ENCODE measurements around the gene XPO6. TPM values are rescaled to one million over a fixed set of nuclear protein-coding genes. Genes with fewer than 3 reads are reported as not detected.

The XPO6 gene
- polyA plus RNA-seq, 1 donor from 2014 or later = 104 TPM

GRCh38 chr16:28106467-28107215 is 105.1 kb downstream of the XPO6 start:
- TF ChIP-seq REST (IDR thresholded peaks at IDR 0.05; ENCODE audit: borderline replicate concordance) = no peak
- TF ChIP-seq EP300 (conservative IDR thresholded peaks at IDR 0.05; ENCODE audit: poor library complexity, severe bottlenecking) = no peak
- no peak for TF ChIP-seq SMC3 (conservative IDR thresholded peaks at IDR 0.05; ENCODE audit: poor library complexity)
- no peak for TF ChIP-seq POLR2AphosphoS5 (IDR thresholded peaks at IDR 0.05)
- no peak for TF ChIP-seq MXI1 (conservative IDR thresholded peaks at IDR 0.05; ENCODE audit: poor library complexity, severe bottlenecking)
- TF ChIP-seq CTCF (IDR thresholded peaks at IDR 0.05; ENCODE audit: poor library complexity, severe bottlenecking) = no peak
- no peak for TF ChIP-seq RAD21 (conservative IDR thresholded peaks at IDR 0.05)
- TF ChIP-seq TAF1 (IDR thresholded peaks at IDR 0.05; ENCODE audit: low read depth) = no peak
- TF ChIP-seq EZH2 (IDR thresholded peaks at IDR 0.05; ENCODE audit: borderline replicate concordance, insufficient read depth, low read length, poor library complexity, severe bottlenecking) = no peak
- no peaks in the 10 kb centered on the region for H3K9me3 ChIP-seq (ENCODE audit: low read length)
- no peak overlapping the region for H3K4me2 ChIP-seq (ENCODE audit: low read length)
- H3K9ac ChIP-seq (ENCODE audit: low read length) = no peak overlapping the region
- H3K9me2 ChIP-seq (ENCODE audit: insufficient read depth, low read length) = no peaks in the 10 kb centered on the region
- H3K27ac ChIP-seq (ENCODE audit: low read length) = no peak overlapping the region
- H3K4me3 ChIP-seq (ENCODE audit: low read length) = no peak overlapping the region
- H3K36me3 ChIP-seq (ENCODE audit: insufficient read depth, low read length) = peaks cover 4% of the 10 kb centered on the region
- no peaks in the 10 kb centered on the region for H3K27me3 ChIP-seq (ENCODE audit: insufficient read depth, low read depth, low read length)
- H4K20me1 ChIP-seq (ENCODE audit: insufficient read depth) = no peaks in the 10 kb centered on the region
- no peaks in the 10 kb centered on the region for H3K79me2 ChIP-seq (replicated peaks; ENCODE audit: insufficient read depth, low read length)
- no peak overlapping the region for H2AFZ ChIP-seq (ENCODE audit: low read depth, low read length)
- H3F3A ChIP-seq (ENCODE audit: insufficient read depth, low read length, poor library complexity, severe bottlenecking) = no peaks in the 10 kb centered on the region

GRCh38 chr16:28105954-28106353 is 105.8 kb downstream of the XPO6 start:
- Histone ChIP-seq H3K4me2 (ENCODE audit: low read length) (no peak overlapping the region), H3K4me3 (ENCODE audit: low read length) (no peak overlapping the region), H3K9ac (ENCODE audit: low read length) (no peak overlapping the region), H3K79me2 (replicated peaks; ENCODE audit: insufficient read depth, low read length) (no peaks in the 10 kb centered on the region), H3K36me3 (ENCODE audit: insufficient read depth, low read length) (peaks cover 4% of the 10 kb centered on the region), H3F3A (ENCODE audit: insufficient read depth, low read length, poor library complexity, severe bottlenecking) (no peaks in the 10 kb centered on the region), H3K9me3 (ENCODE audit: low read length) (no peaks in the 10 kb centered on the region), H2AFZ (ENCODE audit: low read depth, low read length) (no peak overlapping the region), H4K20me1 (ENCODE audit: insufficient read depth) (no peaks in the 10 kb centered on the region), H3K27ac (ENCODE audit: low read length) (no peak overlapping the region), H3K27me3 (ENCODE audit: insufficient read depth, low read depth, low read length) (no peaks in the 10 kb centered on the region), H3K9me2 (ENCODE audit: insufficient read depth, low read length) (no peaks in the 10 kb centered on the region)
- TF ChIP-seq EP300 (conservative IDR thresholded peaks at IDR 0.05; ENCODE audit: poor library complexity, severe bottlenecking) = no peak
- no peak for TF ChIP-seq TAF1 (IDR thresholded peaks at IDR 0.05; ENCODE audit: low read depth)
- TF ChIP-seq SMC3 (conservative IDR thresholded peaks at IDR 0.05; ENCODE audit: poor library complexity) = no peak
- TF ChIP-seq REST (IDR thresholded peaks at IDR 0.05; ENCODE audit: borderline replicate concordance) = no peak
- no peak for TF ChIP-seq CTCF (IDR thresholded peaks at IDR 0.05; ENCODE audit: poor library complexity, severe bottlenecking)
- no peak for TF ChIP-seq MXI1 (conservative IDR thresholded peaks at IDR 0.05; ENCODE audit: poor library complexity, severe bottlenecking)
- no peak for TF ChIP-seq POLR2AphosphoS5 (IDR thresholded peaks at IDR 0.05)
- TF ChIP-seq EZH2 (IDR thresholded peaks at IDR 0.05; ENCODE audit: borderline replicate concordance, insufficient read depth, low read length, poor library complexity, severe bottlenecking) = no peak
- no peak for TF ChIP-seq RAD21 (conservative IDR thresholded peaks at IDR 0.05)
